Activated CD8-positive, alpha-beta memory T cell treated with anti-CD3 and anti-CD28 coated beads, Interleukin-2, amount 50 U/mL, for 24 hours (primary cell): ENCODE data around the gene NUDT2.
A peak's percentile ranks its signal among the peaks of the same experiment; 100 is the strongest.
"Not testable (repeated sequence)": the region's sequence is repeated elsewhere in the genome, so short reads cannot be mapped to it uniquely, and the experiment has no call there.

Source experiments
- DNase-seq: peaks from one replicate; pipeline ENCODE4 v3.0.0-alpha.2; 2020; ENCODE audit errors: extremely low read depth

The NUDT2 gene

DNA sequence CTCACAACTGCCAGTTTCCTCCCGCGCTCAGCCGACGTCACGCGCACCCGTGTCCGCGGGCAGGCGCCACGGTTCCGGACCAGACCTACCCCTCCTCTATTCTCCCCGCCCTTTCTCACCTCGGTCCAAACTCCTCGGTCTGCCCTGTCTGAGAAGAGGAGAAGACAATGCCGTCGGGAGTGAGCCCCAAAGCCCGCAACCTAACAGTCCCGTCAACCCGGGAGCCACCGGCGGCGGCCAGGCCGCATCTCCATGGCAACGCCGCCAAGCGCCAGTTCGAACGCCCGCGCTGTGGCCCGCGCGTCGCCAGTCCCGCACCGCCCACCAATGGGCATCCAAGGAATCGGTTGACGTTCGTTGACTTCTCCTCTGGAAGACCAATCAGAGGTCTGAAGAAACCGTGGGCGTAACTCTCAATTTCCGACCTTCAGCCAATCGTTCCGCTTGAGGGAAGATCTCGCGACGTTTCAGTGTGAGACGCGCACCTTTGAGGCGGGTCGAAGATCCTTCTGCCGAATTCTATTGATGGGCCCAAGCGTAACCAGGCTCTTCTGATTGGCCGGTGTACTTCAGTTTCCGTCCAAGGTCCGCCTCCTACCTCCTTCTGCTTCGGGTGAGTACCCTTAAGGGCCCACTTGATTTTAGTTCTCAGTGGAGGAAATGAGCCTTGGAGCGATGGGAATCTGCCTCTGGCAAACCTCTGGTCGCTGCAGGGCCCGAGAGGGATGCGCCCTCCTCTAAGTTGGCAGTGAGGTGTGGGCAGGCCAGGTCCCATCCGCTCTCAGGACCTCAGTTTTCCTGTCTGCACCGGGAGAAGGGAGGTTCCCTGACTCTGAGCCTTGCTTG lies at the start of gene NUDT2, which contains the start of gene KIF24:
NUDT2 (plus strand) TSS at position 583 of the 846 bp plus-strand sequence. CDS start 9,471 bp downstream, outside the sequence.
KIF24 (minus strand) TSS at position 282 of the 846 bp plus-strand sequence. CDS start 17,922 bp downstream, outside the sequence.
- peak; percentile 88 for DNase-seq

GRCh38 chr9:34282096-34282495 lies 47.3 kb upstream of the NUDT2 start:
- DNase-seq = no peak

DNA sequence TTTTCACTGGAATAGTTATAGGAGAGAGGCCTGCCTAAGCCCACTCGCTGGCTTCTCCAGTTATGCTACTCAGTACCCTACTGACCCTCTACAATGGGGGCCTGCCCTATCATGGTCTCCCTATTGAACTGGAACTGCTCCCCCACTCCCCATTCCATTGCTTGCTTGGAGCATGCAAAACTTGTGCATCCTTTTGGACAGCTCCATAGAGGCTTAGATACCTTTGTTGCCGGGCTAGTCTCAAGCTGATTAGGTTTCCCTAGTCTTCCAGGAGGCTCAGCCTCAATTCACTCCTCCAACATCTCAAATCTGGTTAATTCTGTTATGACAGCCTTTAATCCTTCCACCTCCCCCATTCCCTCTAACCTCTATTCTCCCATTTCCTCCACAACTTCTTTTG lies 40.2 kb upstream of the NUDT2 start:
- no peak for DNase-seq

DNA sequence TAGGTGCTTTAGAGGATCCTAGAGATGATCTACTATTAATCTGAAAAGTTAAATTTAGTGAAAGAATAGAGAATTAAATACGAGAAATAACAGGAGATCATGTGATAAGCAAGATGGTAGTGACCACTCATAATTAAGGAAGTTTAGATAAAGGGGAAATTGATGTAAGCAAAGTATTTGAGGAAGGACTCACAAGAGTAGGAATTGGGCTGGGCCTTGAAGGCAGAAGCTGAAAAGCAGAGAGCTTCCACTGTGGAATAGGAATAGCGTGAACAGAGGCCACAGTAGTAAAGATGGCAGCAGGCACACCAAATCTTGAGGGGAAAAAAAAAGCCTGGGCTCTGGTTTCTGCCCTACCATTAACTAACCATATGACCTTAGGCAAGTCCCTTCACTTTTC lies 38.3 kb upstream of the NUDT2 start:
- DNase-seq = no peak

GRCh38 chr9:34291423-34291822 lies 37.9 kb upstream of the NUDT2 start:
- no peak for DNase-seq

- DNase-seq = no peak
Observed at GRCh38 chr9:34292552-34292951, 36.8 kb upstream of the NUDT2 start.

DNA sequence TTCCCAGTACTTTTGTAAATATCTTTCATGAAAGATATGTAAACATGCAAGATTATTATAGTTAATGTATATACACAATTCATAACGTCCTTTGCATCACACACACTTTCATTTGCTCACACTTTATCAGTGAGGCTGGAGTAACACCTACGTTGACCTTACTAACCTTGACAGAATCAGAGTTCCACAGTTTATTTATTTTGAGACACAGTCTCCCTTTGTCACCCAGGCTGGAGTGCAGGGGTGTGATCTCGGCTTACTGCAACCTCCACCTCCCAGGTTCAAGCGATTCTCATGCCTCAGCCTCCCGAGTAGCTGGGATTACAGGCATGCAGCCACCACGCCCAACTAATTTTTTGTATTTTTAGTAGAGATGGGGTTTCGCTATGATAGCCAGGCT lies 28.3 kb upstream of the NUDT2 start:
- not testable (repeated sequence) for DNase-seq

- DNase-seq = not testable (repeated sequence)
Observed at GRCh38 chr9:34308316-34308715, 21.1 kb upstream of the NUDT2 start.

- no peak for DNase-seq
Observed at GRCh38 chr9:34310215-34310614, 19.2 kb upstream of the NUDT2 start.

GRCh38 chr9:34311499-34312185 lies 17.7 kb upstream of the NUDT2 start:
- no peak for DNase-seq

DNA sequence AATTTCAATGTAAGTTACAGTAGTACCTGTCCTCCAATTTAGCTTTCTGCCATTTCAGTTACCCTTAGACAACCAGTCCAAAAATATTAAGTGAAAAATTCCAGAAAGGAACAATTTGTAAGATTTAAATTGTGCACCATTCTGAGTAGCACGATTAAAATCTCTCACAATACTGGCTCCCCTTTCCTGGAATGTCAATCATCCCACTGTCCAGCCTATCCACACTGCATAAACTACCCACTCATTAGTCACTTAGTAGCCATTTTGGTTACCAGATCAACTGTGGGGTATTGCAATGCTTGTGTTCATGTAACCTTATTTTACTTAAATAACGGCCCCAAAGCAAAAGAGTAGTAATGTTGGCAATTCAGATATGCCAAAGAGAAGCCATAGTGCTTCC lies 11.9 kb upstream of the NUDT2 start:
- DNase-seq = no peak

GRCh38 chr9:34318163-34318790 lies 11.1 kb upstream of the NUDT2 start:
- DNase-seq = no peak

GRCh38 chr9:34321451-34321850 lies 7.9 kb upstream of the NUDT2 start:
- no peak for DNase-seq

DNA sequence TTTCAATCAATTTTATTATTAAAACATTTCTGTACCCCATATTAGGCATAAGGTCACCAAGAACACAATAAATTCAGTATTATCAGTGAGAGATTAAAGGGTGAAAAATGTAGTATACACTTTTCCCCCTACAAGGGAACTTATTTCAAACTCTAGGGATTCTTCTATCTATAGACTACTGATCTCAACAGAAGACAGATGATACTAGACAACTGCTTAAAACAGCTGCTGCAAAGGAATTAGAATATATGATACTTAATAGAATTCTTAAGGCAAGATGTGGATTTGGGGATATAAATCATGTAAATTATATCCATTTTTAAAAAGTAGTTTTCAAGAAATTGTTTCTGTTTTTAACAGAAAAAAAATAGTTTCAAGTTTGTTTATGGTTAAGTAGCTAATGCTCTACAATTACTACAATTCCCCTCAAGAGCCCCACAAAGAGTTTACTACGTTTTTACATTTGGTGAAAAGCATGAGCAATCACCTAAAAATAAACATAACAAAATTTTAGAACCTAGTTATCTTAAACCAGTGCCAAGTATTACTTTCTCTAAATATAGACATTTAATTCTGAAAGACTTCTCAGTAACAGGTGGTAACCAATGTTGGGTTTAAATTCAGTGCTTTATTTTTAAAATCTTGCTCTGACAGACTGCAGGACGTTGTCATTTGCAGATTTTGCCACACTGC lies 6.3 kb upstream of the NUDT2 start:
- DNase-seq = no peak

DNA sequence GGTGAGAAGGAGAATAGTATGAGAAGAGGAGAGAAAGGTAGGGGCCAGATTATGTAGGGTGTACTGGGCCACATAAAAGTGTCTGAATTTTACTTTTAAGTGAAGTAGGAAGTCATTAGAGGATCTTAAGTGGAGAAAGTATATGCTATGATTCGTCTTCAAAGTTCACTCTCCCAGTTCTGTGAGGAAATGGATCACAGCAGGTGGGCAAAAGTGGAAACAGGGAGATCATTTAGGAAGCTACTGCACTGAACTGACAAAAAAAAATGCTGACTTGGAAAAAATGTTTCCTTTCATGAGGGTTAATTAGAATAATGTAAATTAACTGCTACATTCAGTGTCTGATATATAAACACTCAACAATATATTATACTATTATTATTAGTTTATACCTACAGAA lies 2.7 kb upstream of the NUDT2 start:
- no peak for DNase-seq

GRCh38 chr9:34328500-34328986 lies 826 bp upstream of the NUDT2 start:
- no peak for DNase-seq

GRCh38 chr9:34331196-34331595 lies 1.8 kb downstream of the NUDT2 start:
- no peak for DNase-seq

- DNase-seq = no peak
Observed at GRCh38 chr9:34332076-34332964, 3.0 kb downstream of the NUDT2 start.

DNA sequence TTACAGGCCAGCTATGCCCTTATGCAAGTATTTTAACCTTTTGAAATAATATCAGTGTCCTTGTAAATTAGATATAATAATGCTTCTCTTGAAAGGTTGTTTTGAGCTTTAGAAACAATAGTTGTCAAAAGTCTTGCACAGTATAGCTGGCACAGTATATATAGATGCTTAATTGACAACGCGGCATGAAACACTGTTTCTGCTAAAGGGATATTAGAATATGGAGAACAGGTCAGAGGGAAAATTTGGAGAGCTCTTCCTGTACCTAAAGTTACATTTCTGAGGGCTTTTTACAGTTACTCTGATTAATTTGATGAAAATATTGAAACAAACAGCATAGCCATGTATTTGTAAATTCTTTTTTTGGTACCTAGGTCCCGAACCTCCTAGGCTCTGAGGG lies 4.5 kb downstream of the NUDT2 start:
- DNase-seq = no peak

DNA sequence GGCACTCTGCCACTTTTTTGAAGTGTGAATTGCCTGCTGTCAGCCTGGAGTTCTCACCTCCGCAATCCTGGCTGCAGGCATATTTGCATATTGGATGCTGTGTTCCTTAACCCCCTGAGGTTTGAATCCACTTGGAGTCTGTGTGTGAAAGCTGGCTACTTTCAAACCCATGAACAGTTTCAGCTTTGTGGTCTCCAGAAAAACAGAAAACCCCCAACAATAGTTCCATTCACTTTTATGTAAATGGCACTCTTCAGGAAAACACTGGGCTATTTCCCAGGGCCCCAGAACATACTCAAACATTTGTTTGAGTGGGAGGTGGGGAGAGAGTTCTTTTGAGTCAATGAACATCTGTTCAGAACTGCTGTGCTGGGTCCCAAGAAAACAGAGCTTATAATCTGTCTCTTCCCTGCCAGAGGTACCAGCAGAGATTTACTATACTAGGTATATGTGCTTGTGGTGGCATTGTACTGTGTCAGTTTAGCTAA lies 5.0 kb downstream of the NUDT2 start:
- DNase-seq = no peak

DNA sequence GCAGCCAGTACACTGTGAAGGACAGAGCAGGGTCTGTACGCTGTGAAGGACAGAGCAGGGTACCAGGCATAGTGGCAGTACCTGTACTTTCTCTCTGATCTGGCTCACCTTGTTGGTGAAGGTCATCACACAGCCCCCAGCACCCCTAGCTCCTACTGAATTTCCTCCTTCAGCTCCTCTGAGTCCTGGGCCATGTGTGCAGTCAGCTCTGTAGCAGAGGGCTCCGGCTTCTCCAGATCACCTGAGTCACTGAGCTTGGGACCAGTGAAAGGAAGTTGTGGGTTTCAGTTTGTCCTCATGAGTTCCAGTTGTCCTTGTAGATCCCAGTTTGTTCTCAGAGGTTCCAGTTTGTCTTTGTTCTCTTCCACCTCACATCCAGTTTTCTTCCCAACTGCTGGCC lies 5.5 kb downstream of the NUDT2 start:
- DNase-seq = no peak
